Renal cortex interstitium (tissue), 11 donors: ENCODE results near the gene TOP2A. TPM values are rescaled to one million over a fixed set of nuclear protein-coding genes. Genes with fewer than 3 reads are reported as not detected.
"Not testable (repeated sequence)": the region's sequence is repeated elsewhere in the genome, so short reads cannot be mapped to it uniquely, and the experiment has no call there.

Experiments
- DNase-seq, 11 donors: peaks; one replicate each; pipeline ENCODE4 v3.0.0-alpha.2; 2013; ENCODE audit warnings: low read depth in 9 of 11, low spot score in 4 of 11; ENCODE audit errors: extremely low read depth in 1 of 11
- polyA plus RNA-seq, 3 donors: library from polyadenylated mRNA; unstranded; fragments of 120-200 nt; gene quantifications; one replicate each; pipeline ENCODE4 v1.2.1, GENCODE V29; 2013; ENCODE audit not compliant: insufficient read length in 3 of 3

TOP2A gene
- polyA plus RNA-seq, 3 donors, result 154 to 213 (median 186) TPM

DNA sequence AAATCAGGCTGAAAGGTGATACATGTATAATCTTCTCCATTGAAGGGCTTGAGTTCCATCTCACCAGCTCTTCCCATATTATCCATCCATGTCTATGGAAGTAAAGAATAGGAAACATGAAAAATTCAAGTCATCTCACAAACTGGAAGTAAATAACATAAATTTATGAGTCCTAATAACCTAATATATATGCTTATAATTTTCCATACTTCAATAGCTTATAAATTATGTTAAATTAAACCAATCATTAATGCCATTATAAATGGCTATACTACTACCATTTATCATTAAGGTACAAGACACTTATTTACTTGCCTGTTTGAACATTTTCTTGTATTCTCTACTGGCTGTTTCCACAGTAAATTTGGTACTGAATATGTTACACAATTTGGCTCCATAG is 4.8 kb downstream of the TOP2A start:
- no peak for DNase-seq

DNA sequence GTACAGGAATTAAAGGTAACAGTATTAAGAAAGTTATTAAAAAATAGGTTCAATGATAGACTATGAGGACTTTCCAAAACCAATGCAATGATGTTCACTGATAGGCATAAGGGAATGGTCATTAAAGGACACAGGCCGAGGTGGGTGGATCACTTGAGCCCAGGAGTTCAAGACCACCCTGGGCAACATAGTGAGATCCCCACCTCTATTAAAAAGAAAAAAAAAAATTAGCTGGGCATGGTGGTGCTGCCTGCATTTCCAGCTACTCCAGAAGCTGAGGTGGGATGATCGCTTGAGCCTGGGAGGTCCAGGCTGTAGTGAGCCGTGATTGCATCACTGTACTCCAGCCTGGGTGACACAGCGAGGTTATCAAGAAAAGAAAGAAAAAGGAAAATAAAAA is 5.9 kb downstream of the TOP2A start:
- no peak for DNase-seq

- no peak for DNase-seq
Measured at GRCh38 chr17:40410082-40410481, 7.6 kb downstream of the TOP2A start.

DNA sequence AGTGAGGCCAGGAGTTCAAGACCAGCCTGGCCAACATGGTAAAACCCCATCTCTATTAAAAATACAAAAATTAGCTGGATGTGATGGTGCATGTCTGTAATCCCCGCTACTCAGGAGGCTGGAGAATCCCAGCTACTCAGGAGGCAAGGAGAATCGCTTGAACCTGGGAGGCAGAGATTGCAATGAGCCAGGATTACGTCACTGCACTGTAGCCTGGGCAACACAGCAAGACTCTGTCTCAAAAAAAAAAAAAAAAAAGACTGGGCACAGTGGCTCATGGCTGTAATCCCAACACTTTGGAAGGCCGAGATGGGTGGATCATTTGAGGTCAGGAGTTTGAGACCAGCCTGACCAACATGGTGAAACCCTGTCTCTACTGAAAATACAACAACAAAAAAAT is 8.2 kb downstream of the TOP2A start:
- DNase-seq, result not testable (repeated sequence)

GRCh38 chr17:40407460-40407859 is 10.2 kb downstream of the TOP2A start:
- no peak for DNase-seq

GRCh38 chr17:40404003-40404402 is 13.7 kb downstream of the TOP2A start:
- no peak for DNase-seq

GRCh38 chr17:40402668-40403067 is 15.0 kb downstream of the TOP2A start:
- no peak for DNase-seq

DNA sequence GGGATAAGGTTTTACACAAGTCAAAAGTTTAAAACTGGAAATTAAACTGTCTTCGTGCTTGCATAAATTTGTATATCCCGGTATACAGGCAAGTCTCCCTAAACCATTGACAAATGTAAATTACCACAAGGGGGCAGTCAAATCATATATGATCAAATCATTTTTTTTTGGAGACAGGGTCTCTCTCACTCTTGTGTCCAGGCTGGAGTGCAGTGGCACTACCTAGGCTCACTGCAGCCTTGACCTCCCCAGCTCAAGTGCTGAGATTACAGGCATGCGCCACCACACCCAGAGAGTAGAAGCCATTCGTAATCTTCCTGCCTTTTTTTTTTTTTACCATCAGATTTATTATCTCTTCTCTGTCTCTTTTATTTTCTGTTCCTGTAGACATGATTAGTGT is 18.5 kb downstream of the TOP2A start:
- DNase-seq, result peak in 2 of 11 donors; percentile 25 to 43

- DNase-seq, result not testable (repeated sequence)
Measured at GRCh38 chr17:40386555-40386954, 31.1 kb downstream of the TOP2A start.

GRCh38 chr17:40382251-40382650 is 35.4 kb downstream of the TOP2A start:
- DNase-seq, result no peak

DNA sequence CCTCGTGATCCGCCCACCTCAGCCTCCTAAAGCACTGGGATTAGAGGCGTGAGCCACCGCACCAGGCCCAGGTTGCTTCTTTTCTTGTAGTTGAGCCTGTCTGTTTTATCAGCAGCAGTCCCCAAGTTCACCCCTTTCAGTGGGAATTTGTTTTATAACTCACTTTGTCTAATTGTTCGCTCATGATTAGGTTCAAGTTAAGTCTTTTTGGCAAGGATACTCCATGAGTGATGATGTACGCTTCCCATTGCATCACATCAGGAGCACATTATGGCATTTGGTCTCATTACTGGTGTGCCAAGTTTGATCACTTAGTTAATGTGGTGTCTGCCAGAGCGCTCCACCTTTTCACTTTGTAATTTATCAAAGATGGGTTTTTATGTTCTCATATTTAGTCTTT is 38.7 kb downstream of the TOP2A start:
- DNase-seq, result no peak

- DNase-seq, result no peak
Measured at GRCh38 chr17:40377832-40378231, 39.9 kb downstream of the TOP2A start.

DNA sequence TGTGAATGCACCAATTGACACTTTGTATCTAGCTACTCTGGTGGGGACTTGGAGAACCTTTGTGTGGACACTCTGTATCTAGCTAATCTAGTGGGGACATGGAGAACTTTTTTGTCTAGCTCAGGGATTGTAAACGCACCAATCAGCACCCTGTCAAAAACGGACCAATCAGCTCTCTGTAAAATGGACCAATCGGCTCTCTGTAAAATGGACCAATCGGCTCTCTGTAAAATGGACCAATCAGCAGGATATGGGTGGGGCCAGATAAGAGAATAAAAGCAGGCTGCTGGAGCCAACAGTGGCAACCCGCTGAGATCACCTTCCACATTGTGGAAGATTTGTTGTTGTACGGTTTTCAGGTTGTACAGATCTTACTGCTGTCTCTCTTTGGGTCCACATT is 41.2 kb downstream of the TOP2A start:
- not testable (repeated sequence) for DNase-seq

DNA sequence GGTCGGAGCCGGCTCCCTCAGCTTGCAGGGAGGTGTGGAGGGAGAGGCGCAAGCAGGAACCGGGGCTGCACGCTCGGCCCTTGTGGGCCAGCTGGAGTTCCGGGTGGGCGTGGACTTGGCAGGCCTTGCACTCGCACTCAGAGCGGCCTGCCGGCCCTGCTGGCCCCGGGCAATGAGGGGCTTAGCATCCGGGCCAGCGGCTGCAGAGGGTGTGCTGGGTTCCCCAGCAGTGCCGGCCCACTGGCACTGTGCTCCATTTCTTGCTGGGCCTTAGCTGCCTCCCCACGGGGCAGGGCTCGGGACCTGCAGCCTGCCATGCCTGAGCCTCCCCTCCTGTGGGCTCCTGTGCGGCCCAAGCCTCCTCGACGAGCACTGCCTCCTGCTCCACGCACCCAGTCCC is 41.9 kb downstream of the TOP2A start:
- DNase-seq, result not testable (repeated sequence)

DNA sequence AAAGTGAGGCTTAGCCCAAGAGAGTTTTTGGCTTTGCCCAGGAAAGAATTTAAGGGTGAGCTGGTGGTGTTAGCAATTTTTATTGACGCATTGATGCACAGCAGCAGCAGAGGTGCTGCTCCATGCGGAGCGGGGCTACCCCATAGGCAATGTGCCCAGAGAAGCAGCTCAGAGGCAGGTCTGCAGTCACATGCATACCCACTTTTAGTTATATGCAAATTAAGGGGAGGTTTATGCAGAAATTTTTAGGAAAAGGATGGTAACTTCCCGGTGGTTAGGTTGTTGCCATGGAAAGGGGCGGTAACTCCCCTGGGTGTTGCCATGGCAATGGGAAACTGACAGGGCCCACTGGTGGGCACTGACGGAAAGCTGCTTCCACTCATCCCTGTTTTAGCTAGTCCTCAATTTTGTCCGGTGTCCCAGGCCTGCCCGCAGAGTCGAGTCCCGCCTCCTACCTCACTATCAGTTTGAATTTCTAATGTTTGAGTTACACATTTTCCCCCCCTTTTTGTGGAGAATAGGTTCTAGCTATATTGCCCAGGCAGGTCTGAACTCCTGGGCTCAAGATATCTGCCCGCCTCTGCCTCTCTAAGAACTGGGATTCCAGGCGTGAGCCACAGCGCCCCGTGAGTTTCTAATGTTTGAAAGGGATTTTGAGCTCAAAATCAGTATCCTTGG is 42.7 kb downstream of the TOP2A start:
- no peak for DNase-seq

DNA sequence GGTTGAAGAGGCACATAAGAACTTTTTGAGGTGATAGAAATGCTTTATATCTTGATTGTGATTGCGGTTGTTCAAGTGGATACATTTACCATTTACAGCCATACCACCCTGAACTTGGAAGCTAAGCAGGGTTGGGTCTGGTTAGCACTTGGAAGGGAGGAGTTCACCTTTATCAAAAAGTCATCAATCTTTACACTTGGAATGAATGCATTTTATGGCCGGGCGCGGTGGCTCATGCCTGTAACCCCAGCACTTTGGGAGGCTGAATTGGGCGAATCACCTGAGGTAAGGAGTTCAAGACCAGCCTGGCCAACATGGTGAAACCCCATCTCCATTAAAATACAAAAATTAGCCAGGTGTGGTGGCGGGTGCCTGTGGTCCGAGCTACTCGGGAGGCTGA is 43.7 kb downstream of the TOP2A start:
- no peak for DNase-seq

DNA sequence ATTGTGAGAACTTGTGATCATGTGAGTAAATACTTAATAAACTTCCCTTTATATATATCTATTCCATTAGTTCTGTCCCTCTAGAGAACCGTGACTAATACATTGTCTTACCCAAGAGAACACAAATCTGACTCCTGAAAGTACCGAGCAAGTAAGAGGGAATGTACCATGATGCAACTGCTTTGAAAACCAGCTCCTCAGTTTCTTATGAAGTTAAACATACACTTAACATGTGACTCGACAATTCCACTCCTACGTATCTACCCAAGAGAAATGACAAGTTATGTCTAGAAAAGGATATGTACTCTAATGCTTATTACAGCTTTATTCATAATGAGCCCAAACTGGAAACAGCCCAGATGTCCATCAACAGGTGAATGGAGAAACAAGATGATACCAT is 44.4 kb downstream of the TOP2A start:
- DNase-seq, result no peak

GRCh38 chr17:40372644-40373043 is 45.1 kb downstream of the TOP2A start:
- not testable (repeated sequence) for DNase-seq

DNA sequence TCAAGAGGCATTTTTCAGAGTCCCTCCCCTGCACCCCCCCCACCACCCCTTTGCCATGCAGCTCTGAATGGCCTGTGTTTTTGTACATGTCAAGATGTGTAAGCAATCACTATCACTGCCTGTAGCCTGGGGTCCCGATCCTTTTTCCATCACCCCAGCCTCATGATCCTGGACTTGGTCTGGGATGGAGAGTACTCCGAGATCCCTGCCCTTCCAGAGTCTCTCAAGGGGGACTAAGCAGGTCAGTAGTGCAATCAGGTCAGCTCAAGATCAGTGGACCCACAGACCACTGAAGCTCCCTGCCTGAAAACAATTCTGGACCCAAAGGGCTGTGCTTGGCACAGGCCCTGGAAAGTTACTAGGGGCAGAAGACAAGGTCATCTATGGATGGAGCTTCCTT is 45.7 kb downstream of the TOP2A start:
- DNase-seq, result no peak

DNA sequence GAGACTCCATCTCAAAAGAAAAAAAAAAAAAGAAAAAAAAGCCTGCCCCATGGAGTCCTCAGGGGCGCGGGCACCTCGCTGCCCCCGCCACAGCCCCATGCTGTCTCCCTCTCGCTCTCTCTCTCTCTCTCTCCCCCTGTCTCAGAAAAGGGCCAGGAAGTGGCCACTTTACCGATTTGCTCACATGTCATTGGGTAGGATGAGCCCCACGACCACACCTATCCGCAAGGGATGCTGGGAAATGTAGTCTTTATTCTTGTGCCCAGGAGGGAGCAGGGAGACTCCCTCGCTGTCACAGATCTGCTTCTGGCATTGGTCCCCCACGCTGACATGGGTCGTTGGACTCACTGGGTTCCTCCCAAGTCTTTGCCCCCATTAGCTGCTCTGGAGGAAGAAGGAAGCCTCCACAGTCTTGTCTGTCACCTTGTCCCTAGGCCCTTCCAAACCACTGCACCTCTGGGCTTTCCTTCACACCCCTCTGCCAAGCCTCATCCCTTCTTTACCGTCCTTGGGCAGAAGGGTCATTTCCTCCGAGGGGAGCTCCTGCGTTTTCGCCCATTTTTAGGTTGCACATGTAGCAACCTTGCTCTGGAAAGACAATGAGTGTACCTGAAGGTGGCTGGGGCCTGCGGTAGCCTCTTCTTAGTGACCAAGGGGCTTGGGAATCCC is 46.3 kb downstream of the TOP2A start:
- DNase-seq, result no peak

DNA sequence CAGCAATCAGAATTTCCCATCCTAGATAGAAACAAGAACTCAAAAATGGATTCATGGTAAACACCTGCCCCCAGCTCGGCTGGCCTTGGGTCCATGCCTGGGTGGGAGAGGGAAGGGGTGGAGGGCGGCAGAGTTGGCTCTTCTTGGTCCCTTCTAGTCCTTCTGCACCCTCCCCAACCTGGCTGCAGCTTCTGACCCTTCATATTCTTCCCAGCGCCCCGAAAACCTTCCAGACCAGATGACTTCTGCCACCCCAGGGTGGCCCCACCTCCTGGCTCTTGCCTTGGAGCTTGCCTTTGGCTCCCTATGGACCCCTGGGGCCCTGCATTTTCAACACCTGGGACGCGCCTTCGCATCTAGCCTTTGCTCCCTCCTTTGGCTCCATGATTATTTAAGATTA is 47.8 kb downstream of the TOP2A start:
- DNase-seq, result no peak
